NCI-H526 treated with DMSO at 0.1 percent for 48 hours (cell line): ENCODE measurements around the gene NEK6.

Source experiments
- DNase-seq: peaks from one replicate; lab custom pipeline; 2025; lab: John Stamatoyannopoulos, UW

The NEK6 gene

DNA sequence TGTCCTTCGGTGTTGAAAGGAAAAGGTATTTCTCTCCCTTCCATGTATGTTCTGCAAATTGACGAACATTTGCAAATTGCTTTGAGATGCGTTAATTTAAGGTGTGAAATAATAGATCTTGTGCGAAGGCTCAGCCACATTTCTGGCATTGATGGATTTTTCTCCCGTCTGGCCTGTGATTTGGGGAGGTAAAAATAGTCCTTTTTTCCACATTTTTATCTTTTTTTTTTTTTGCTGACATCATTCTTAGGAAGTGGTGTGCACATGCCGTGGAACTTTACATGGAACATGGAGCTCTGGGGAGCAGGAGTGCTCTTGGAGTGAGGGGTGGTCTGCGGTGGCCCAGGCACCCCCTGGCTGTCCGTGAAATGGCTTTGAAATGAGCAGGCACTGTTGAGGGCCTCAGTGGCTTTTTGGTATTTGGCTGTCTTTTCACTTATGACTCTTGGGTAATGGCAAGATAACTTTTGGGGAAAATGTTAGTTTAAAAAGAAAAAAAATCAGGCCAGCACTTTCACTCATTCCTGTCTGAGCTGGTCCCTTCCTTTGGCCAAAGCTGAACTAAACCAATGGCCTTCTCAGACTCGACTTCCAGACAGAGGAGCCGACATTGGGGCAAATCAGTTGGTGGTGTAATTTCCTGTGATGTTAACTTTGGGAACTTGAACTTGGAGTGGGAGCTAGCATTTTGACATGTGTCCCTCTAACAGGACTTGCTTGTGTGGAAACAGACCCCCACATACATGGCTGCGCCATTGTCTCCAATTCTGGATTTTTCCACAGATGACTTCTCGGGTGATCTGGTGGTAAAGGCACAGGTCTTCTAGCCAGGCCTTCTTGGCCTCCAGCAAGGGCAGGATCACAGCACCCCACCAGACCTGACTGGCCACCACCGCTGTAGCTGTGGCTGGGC, 4.2 kb downstream of the NEK6 start:
- no peak for DNase-seq

- DNase-seq = no peak
Observed at GRCh38 chr9:124262649-124262972, 4.9 kb downstream of the NEK6 start.

GRCh38 chr9:124263213-124263612, 5.5 kb downstream of the NEK6 start:
- no peak for DNase-seq

GRCh38 chr9:124263800-124264426, 6.2 kb downstream of the NEK6 start:
- DNase-seq = peak; percentile 39

GRCh38 chr9:124264823-124265233, 7.1 kb downstream of the NEK6 start:
- DNase-seq = peak; percentile 88

- DNase-seq = no peak
Observed at GRCh38 chr9:124265551-124265950, 7.8 kb downstream of the NEK6 start.

- DNase-seq = no peak
Observed at GRCh38 chr9:124266139-124266825, 8.5 kb downstream of the NEK6 start.

DNA sequence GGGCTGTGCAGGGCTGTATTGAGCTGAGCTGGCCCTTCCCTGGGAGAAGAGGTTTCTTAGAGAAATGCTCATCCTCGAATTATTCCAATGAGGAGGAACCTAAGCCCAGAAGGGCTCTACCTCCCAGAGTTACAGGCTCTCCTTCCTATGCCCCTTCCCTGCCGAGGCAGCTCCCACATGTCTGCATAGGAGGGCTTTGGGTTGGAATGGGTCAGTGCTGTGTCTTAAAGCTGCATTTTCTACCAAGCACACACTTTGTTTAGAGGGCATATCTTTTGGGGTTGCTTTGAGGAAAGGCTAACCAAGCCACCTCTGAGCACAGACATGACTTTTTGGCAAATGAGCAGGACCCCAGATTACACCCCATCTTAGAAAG, 9.1 kb downstream of the NEK6 start:
- no peak for DNase-seq

GRCh38 chr9:124267271-124267807, 9.6 kb downstream of the NEK6 start:
- no peak for DNase-seq

GRCh38 chr9:124268248-124268647, 10.5 kb downstream of the NEK6 start:
- DNase-seq = no peak

- DNase-seq = no peak
Observed at GRCh38 chr9:124268661-124269060, 10.9 kb downstream of the NEK6 start.

DNA sequence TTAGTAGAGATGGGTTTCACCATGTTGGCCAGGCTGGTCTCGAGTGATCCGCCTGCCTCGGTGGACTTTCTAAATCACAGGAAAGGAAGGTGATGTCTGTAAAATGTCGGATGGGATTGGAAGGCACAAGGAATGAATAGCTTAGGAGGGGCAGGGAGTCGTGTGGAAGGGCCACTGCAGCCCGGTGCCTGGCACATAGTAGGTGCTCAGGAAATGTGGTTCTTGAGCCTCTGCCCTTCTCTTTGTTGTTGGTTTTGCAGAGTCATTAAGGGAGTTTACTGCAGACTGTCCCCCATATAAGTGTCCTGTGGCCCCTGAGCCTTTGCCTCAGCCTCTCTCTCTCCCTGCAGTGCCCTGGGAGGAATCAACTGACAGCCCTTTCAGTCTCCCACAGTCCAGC, 11.8 kb downstream of the NEK6 start:
- DNase-seq = no peak

GRCh38 chr9:124270504-124271335, 13.0 kb downstream of the NEK6 start:
- DNase-seq = no peak

DNA sequence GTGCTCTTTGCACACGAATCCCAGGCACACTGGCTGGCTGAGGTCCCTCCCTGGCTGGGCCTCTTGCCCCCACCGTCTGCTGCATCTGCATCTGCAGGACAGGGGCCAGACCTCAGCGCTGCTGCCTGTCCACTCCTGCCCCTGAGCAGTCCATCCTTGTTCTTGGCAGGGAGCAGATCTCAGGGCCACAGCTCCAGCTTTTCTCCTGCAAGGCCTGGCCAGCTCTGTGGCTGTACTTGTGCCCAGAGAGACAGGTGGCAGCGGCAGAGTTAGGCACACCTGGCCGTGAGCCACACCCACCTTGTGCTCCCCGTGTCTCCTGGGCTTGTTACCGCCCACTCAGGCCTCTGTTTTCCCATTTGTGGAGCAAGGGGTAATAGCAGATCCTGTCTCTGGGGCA, 13.9 kb downstream of the NEK6 start:
- DNase-seq = no peak

DNA sequence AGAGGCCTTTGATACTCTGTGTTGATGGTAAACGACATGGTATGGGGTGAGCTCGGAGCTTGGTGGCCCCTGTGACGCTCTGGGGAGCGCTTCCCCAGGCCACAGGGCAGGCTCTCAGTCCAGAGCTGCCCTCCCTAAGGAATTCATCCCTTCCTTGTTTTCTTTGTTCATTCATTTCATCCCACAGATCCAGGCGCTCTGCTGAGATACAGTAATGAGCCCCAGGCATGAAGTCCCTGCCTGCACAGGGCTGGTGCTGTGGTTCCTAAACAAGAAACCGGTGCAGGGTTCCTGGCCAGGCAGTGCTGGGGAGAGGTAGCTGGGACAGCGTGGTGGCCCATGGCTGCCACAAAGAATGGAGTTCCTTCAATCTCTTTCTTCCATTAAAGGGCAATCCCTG, 14.4 kb downstream of the NEK6 start:
- DNase-seq = no peak

DNA sequence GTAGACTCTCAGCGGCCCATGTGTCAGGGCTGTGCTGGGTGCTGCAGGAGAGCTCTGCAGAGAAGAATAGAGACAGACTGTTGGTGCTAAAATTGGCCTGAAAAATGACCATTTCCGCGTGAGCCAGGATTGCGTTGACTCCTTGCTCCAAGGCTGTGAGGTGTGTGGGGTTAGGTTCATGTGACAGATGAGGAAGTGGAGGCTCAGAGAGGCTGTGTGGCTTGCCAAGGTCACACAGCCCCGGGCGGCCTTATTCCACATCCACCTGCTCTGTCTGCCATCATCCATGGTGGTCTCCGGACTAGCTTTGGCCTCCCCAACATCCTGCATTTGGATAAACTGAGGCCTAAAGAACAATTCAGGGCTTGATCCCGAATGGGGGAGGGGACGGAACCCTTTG, 15.2 kb downstream of the NEK6 start:
- no peak for DNase-seq

GRCh38 chr9:124273427-124274160, 15.8 kb downstream of the NEK6 start:
- DNase-seq = no peak

DNA sequence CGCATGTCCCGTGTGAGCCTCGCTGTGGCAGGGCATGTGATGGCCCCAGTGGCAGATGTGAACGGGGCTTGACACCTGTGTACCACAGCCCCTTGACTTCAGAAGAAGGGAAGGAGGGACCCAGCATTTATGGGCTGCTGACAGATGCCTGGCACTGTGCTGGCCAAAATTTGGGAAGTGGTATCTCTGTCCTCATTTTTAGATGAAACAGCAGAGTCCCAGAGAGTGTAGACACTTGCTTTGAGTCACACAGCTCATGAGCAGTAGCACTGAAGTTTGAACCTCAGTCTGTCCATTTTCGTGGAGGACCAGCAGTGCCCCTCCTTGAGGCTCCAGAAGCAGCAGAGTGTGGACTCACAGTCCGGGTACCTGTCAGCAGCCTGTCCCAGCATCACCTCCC, 16.5 kb downstream of the NEK6 start:
- no peak for DNase-seq

- no peak for DNase-seq
Observed at GRCh38 chr9:124274738-124275137, 17.0 kb downstream of the NEK6 start.

DNA sequence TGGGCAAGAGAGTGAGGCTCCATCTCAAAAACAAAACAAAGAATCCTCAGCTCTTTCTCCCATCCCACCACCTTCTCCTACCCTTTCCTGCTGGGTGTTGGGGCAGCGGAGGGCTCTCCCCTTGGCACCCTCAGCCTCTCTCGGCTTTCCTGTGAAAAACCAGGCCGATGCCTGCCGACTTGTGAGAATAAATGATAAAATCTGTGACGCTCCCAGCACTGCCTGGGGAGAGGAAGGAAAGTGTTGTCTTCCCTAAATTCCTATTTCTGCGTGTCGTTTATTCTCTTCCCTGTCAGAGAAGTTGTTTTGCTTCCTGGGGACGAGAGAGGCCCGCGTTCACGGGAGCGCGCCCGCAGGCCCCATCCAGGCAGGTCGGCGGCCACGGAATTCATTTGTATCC, 19.7 kb downstream of the NEK6 start:
- DNase-seq = no peak

DNA sequence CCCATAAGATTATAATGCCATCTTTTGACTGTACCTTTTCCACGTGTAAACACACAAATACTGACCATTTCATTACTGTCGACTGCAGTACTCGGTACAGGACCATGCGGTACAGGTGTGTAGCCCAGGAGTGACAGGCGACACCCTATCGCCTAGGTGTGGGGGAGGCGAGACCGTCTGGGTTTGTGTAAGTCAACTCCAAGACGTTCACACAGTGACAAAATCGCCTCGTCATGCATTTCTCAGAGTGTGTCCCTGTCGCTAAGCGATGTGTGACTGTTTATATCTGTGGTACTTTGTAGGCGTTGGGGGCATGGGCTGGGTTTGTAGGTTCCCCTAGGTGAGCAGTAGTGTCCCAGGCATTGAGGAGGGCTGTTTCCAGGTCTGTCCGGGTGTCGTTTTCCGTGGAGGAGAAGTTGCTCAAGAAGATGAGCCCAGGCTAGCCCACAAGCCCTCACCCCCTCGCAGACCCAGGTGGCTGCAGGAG, 20.3 kb downstream of the NEK6 start:
- DNase-seq = no peak
